Adrenal gland (tissue), 12 donors: Measurements from ENCODE around the gene PPM1L. TPM values are rescaled to one million over a fixed set of nuclear protein-coding genes. Genes with fewer than 3 reads are reported as not detected.

Experiments
- DNase-seq, 7 donors: peaks; one replicate each; pipeline ENCODE4 v3.0.0-alpha.2; 2019 to 2020
- H3K27ac ChIP-seq, 5 donors: fragments of 200-600 bp; sonication (generic) in 4 of 5; 1 replicate in 3 of 5; 2 replicates in 2 of 5; pipeline versions ENCODE4 v1.5.1 to v1.8.0; 2016 to 2020; ENCODE audit warnings: mild to moderate bottlenecking in 1 of 5
- H3K27me3 ChIP-seq: fragments of 200-600 bp; 2 replicates; pipeline ENCODE4 v1.8.0; 2021
- H3K36me3 ChIP-seq, 2 donors: fragments of 200-600 bp; replicated peaks in 1 of 2; 1 replicate in 1 of 2; 2 replicates in 1 of 2; pipeline versions ENCODE4 v1.5.1 to v1.8.0; 2018 to 2022
- H3K4me1 ChIP-seq, 2 donors: fragments of 200-600 bp; replicated peaks in 1 of 2; 1 replicate in 1 of 2; 2 replicates in 1 of 2; pipeline versions ENCODE4 v1.5.1 to v1.8.0; 2018 to 2021
- H3K4me3 ChIP-seq, 4 donors: fragments of 200-600 bp; sonication (generic) in 3 of 4; one replicate each; pipeline ENCODE4 v1.5.1; 2016 to 2018
- H3K9me3 ChIP-seq, 3 donors: fragments of 200-600 bp; sonication (generic) in 1 of 3; replicated peaks in 1 of 3; 1 replicate in 2 of 3; 2 replicates in 1 of 3; pipeline versions ENCODE4 v1.5.1 to v1.8.0; 2016 to 2021
- POLR2A ChIP-seq, 2 donors: fragments of 450-650 bp; IDR thresholded peaks; one replicate each; pipeline ENCODE4 v1.6.1; 2017; ENCODE audit warnings: antibody characterized with exemption in 2 of 2, mild to moderate bottlenecking in 2 of 2, moderate library complexity in 1 of 2
- WGBS, 4 donors: extraction: QIAGEN DNeasy Blood & Tissue Kit in 2 of 4; methylation state at CpG; one replicate each; pipeline versions ENCODE4 v1.1.5 to v1.1.7; 2013 to 2017; 5-methylcytosine and 5-hydroxymethylcytosine counted together
- intact Hi-C, 2 donors: fragments of 100-400 bp; cut with DNase I; formaldehyde crosslinking; loops; one replicate each; pipeline versions ENCODE4 v1.14.1 to v1.15.0; 2022 to 2023
- polyA plus RNA-seq, 3 donors: library from polyadenylated mRNA; stranded (reverse); fragments of 200-250 nt in 2 of 3; fragments of 350-450 nt in 1 of 3; fragmentation: Illumina TruSeq in 1 of 3; extraction: RNeasy Lipid Tissue Mini Kit (QIAGEN cat#74804) in 1 of 3; gene quantifications; one replicate each; pipeline ENCODE4 v1.2.3, GENCODE V29; 2013 to 2014
- total RNA-seq, 9 donors: library from RNA; depleted of rRNA in 4 of 9; stranded (reverse); fragments of >200 nt in 4 of 9; fragments of 120-200 nt in 1 of 9; fragmentation: NEBNext Ultra II Directional in 1 of 9; extraction: Animal tissue kit (Norgen Biotek cat#: 25700) in 1 of 9; gene quantifications; one replicate each; pipeline versions ENCODE4 v1.1.0 to v1.2.4, GENCODE V29; 2013 to 2023
- TF ChIP-seq, protein P1 (sequence below), 6 experiments: fragments of 450-650 bp in 4 of 6; fragments of 200-600 bp in 2 of 6; sonication (generic) in 1 of 6; IDR thresholded peaks; 1 replicate in 5 of 6; 2 replicates in 1 of 6; pipeline versions ENCODE4 v1.5.1 to v1.8.0; 2016 to 2021; ENCODE audit warnings: antibody characterized with exemption in 6 of 6, mild to moderate bottlenecking in 2 of 6, moderate library complexity in 1 of 6
- donor health status: healthy with polysubstance abuse.
- donor health status: Bipolar disorder and iron deficiency.
- donor health status: DM: yes; HTN: yes; CAD: no.
- donor health status: DM: no; HTN: no; CAD: no.
- donor health status: DM: no; HTN: no; CAD: no.
- donor health status: DM: yes; HTN: yes; CAD: no.

Gene PPM1L
- total and polyA plus RNA-seq, 12 donors = 2.4 to 53.6 (median 35.0) TPM

DNA sequence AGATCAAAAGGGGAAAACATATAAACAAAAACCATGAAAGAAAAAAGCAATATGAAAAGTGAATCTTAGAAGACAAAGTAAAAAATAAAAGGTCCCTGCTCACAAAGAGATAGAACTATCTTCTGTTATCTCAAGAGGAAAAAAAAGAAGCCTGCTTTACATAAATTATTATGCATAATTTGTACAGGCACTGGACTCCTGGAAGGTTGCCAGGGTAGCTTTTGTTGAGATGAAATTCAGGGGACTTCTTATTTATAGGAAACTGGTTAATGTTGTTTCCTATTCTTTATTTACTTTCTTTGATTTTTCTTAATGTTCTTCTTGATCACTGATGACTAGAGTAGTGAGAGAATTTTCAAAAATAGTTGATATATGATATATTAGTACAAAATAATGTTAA is 66.9 kb downstream of the PPM1L start:
- Histone ChIP-seq H3K36me3 (no peaks in the 10 kb centered on the region), H3K4me3 (no peak overlapping the region)

DNA sequence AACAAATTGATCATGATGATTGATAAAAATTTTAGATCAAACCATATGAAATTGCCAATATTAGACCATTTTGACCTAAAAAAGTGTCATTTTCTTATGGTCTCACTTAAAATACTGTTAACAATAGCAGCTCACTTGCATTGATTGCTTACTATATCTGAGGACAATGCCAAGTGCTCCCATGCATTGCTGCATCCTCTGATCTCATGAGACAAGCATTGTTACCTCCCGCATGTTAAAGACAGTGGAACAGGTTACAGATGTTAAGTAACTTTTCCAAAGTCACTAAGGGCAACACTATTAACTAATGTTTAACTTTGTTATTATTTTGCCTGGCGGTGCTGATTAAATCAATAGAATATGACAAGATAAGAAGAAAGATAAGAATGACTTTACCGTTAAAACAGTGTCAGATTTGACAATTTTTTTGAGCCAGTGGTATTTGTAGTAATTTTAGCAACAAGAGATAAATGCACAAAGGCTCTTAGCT is 69.3 kb downstream of the PPM1L start:
- no peaks in the 10 kb centered on the region for H3K4me1 ChIP-seq
- 75 to 80% (median 78%) methylated on average over 3 of the region's 3 CpGs for WGBS, 4 donors
- no peak for TF ChIP-seq POLR2A (IDR thresholded peaks at IDR 0.05)
- TF ChIP-seq, protein P1, sequence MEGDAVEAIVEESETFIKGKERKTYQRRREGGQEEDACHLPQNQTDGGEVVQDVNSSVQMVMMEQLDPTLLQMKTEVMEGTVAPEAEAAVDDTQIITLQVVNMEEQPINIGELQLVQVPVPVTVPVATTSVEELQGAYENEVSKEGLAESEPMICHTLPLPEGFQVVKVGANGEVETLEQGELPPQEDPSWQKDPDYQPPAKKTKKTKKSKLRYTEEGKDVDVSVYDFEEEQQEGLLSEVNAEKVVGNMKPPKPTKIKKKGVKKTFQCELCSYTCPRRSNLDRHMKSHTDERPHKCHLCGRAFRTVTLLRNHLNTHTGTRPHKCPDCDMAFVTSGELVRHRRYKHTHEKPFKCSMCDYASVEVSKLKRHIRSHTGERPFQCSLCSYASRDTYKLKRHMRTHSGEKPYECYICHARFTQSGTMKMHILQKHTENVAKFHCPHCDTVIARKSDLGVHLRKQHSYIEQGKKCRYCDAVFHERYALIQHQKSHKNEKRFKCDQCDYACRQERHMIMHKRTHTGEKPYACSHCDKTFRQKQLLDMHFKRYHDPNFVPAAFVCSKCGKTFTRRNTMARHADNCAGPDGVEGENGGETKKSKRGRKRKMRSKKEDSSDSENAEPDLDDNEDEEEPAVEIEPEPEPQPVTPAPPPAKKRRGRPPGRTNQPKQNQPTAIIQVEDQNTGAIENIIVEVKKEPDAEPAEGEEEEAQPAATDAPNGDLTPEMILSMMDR (IDR thresholded peaks at IDR 0.05) = no peak
- H3K27ac ChIP-seq = no peak overlapping the region
- H3K4me3 ChIP-seq = no peak overlapping the region
- no peak for DNase-seq
- intact Hi-C loops = loop anchor here in 1 of 2 donors (2.0 kb wide), 1 partner anchor 13 kb away; no protein-coding TSS in a partner anchor
- H3K27me3 ChIP-seq = no peaks in the 10 kb centered on the region
- H3K36me3 ChIP-seq = no peaks in the 10 kb centered on the region
- H3K9me3 ChIP-seq = peaks cover 0 to 4% (median 0%) of the 10 kb centered on the region in 3 donors

More for the DNA sequence above, 66.9 kb downstream of the PPM1L start:
- Histone ChIP-seq H3K9me3 (peaks cover 0 to 6% (median 0%) of the 10 kb centered on the region in 3 donors), H3K27ac (no peak overlapping the region), H3K4me1 (no peaks in the 10 kb centered on the region), H3K27me3 (no peaks in the 10 kb centered on the region)
- DNase-seq = no peak
- intact Hi-C loops = no loop called here
- TF ChIP-seq, protein P1 (IDR thresholded peaks at IDR 0.05) = no peak
- no peak for TF ChIP-seq POLR2A (IDR thresholded peaks at IDR 0.05)

DNA sequence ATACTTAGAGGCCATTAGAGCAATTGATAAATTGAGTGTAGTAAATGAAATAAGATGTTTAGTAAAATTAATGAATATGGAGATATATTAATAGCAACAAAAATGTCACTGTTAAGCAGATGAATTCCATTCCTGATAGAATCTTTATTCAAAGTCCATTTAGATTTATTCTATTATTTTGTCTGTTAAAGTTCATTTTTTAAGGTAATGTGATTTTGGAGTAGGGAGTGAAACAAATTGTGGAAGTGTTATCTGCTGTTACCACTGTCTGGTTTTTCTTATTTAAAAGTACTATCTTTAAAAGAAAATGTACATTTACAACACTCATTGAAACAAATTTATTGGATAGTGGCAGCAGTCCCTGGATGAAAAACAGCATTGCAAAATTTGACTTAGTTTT is 70.4 kb downstream of the PPM1L start:
- no peaks in the 10 kb centered on the region for H3K4me1 ChIP-seq
- no peak overlapping the region for H3K4me3 ChIP-seq
- H3K36me3 ChIP-seq = no peaks in the 10 kb centered on the region
- H3K27ac ChIP-seq = no peak overlapping the region
- H3K27me3 ChIP-seq = no peaks in the 10 kb centered on the region
- no peaks in the 10 kb centered on the region for H3K9me3 ChIP-seq
- intact Hi-C loops = no loop called here
- no peak for TF ChIP-seq POLR2A (IDR thresholded peaks at IDR 0.05)
- TF ChIP-seq, protein P1 (IDR thresholded peaks at IDR 0.05) = no peak
- no peak for DNase-seq

DNA sequence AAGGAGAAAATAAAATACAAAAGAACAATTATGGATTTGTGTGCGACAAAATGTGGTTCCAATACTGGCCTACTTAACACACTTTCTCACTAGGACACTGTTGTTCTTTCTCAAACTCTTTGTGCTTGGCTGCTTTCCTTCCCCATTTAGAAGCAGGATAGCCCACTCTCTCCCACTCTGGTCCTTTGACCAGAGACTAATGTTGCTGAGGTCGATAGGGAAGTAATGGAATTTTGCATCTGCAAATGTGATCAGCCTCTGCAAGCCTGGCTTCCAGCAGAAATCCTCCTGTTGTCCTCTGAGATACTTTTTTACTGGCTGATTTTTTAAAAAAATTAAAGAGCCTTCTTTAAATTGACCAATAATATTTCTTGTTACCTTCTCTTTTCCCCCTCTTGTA is 71.0 kb downstream of the PPM1L start:
- Histone ChIP-seq H3K9me3 (no peaks in the 10 kb centered on the region), H3K27ac (no peak overlapping the region), H3K4me1 (no peaks in the 10 kb centered on the region), H3K36me3 (no peaks in the 10 kb centered on the region), H3K27me3 (no peaks in the 10 kb centered on the region), H3K4me3 (no peak overlapping the region)
- intact Hi-C loops = no loop called here
- no peak for TF ChIP-seq POLR2A (IDR thresholded peaks at IDR 0.05)
- TF ChIP-seq, protein P1 (IDR thresholded peaks at IDR 0.05) = no peak
- WGBS, 4 donors = 70 to 86% (median 76%) methylated on average over 2 of the region's 2 CpGs
- DNase-seq = no peak
